Fibroblast of peridontal ligament (primary cell): ENCODE measurements around the gene SMPDL3A.

Experiments
- DNase-seq: peaks from one replicate; pipeline ENCODE4 v3.0.0-alpha.2; 2010; ENCODE audit errors: extremely low read depth

Gene SMPDL3A

GRCh38 chr6:122803171-122803661, 14.2 kb downstream of the SMPDL3A start:
- peak; percentile 90 for DNase-seq

GRCh38 chr6:122804962-122805485, 16.0 kb downstream of the SMPDL3A start:
- no peak for DNase-seq

- peak; percentile 75 for DNase-seq
Observed at GRCh38 chr6:122806291-122806690, 17.2 kb downstream of the SMPDL3A start.

GRCh38 chr6:122808121-122808885, 19.2 kb downstream of the SMPDL3A start:
- no peak for DNase-seq

GRCh38 chr6:122809001-122809400, 19.9 kb downstream of the SMPDL3A start:
- no peak for DNase-seq

GRCh38 chr6:122809691-122810090, 20.6 kb downstream of the SMPDL3A start:
- no peak for DNase-seq

GRCh38 chr6:122810189-122810588, 21.1 kb downstream of the SMPDL3A start:
- no peak for DNase-seq

GRCh38 chr6:122817358-122817757, 28.3 kb downstream of the SMPDL3A start:
- DNase-seq = no peak

- DNase-seq = no peak
Observed at GRCh38 chr6:122817766-122818165, 28.7 kb downstream of the SMPDL3A start.

- DNase-seq = no peak
Observed at GRCh38 chr6:122818866-122819265, 29.8 kb downstream of the SMPDL3A start.

GRCh38 chr6:122821095-122821494, 32.0 kb downstream of the SMPDL3A start:
- DNase-seq = no peak

- DNase-seq = no peak
Observed at GRCh38 chr6:122825163-122825562, 36.1 kb downstream of the SMPDL3A start.

GRCh38 chr6:122829456-122829855, 40.4 kb downstream of the SMPDL3A start:
- no peak for DNase-seq

GRCh38 chr6:122831511-122831910, 42.5 kb downstream of the SMPDL3A start:
- DNase-seq = no peak

- DNase-seq = no peak
Observed at GRCh38 chr6:122832459-122832858, 43.4 kb downstream of the SMPDL3A start.

- no peak for DNase-seq
Observed at GRCh38 chr6:122833021-122833491, 44.0 kb downstream of the SMPDL3A start.

GRCh38 chr6:122838060-122838780, 49.2 kb downstream of the SMPDL3A start:
- DNase-seq = peak; percentile 57

GRCh38 chr6:122839472-122839871, 50.4 kb downstream of the SMPDL3A start:
- DNase-seq = peak; percentile 77

GRCh38 chr6:122839906-122840305, 50.8 kb downstream of the SMPDL3A start:
- DNase-seq = no peak

GRCh38 chr6:122845464-122845863, 56.4 kb downstream of the SMPDL3A start:
- DNase-seq = no peak

GRCh38 chr6:122845916-122846612, 57.0 kb downstream of the SMPDL3A start:
- DNase-seq = peak; percentile 70
